Ovary (tissue), 9 donors: ENCODE measurements around the gene ABLIM1. TPM values are rescaled to one million over a fixed set of nuclear protein-coding genes. Genes with fewer than 3 reads are reported as not detected.

Source experiments
- DNase-seq, 5 donors: peaks; one replicate each; pipeline ENCODE4 v3.0.0-alpha.2; 2019 to 2020
- H3K27ac ChIP-seq, 2 donors: fragments of 200-600 bp; one replicate each; pipeline versions ENCODE4 v1.5.1 to v1.8.0; 2019 to 2022
- H3K27me3 ChIP-seq: fragments of 200-600 bp; one replicate; pipeline ENCODE4 v1.8.0; 2022
- H3K36me3 ChIP-seq: fragments of 200-600 bp; sonication (generic); one replicate; pipeline ENCODE4 v1.5.1; 2019
- H3K4me1 ChIP-seq: one replicate; pipeline ENCODE4 v1.8.1; 2013; ENCODE audit warnings: mild to moderate bottlenecking, moderate library complexity; ENCODE audit not compliant: insufficient read depth
- H3K4me3 ChIP-seq: fragments of 200-600 bp; sonication (generic); one replicate; pipeline ENCODE4 v1.5.1; 2017
- H3K9me3 ChIP-seq, 2 donors: fragments of 200-600 bp in 1 of 2; sonication (generic) in 1 of 2; one replicate each; pipeline versions ENCODE4 v1.5.1 to v1.8.1; 2013 to 2019; ENCODE audit warnings: mild to moderate bottlenecking in 1 of 2, moderate library complexity in 1 of 2
- CTCF ChIP-seq, 3 donors: fragments of 450-650 bp in 2 of 3; fragments of 200-600 bp in 1 of 3; IDR thresholded peaks; one replicate each; pipeline versions ENCODE4 v1.5.1 to v1.8.0; 2016 to 2022; ENCODE audit warnings: antibody characterized with exemption in 3 of 3, mild to moderate bottlenecking in 1 of 3
- EP300 ChIP-seq: sonication (generic); formaldehyde crosslinking; IDR thresholded peaks from one replicate; pipeline ENCODE4 v1.6.1; 2017; ENCODE audit warnings: antibody characterized with exemption
- POLR2A ChIP-seq: fragments of 450-650 bp; IDR thresholded peaks from one replicate; pipeline ENCODE4 v1.6.1; 2017; ENCODE audit warnings: antibody characterized with exemption, mild to moderate bottlenecking, moderate library complexity
- WGBS, 3 donors: extraction: QIAGEN DNeasy Blood & Tissue Kit in 1 of 3; methylation state at CpG; one replicate each; pipeline versions ENCODE4 v1.1.5 to v1.1.7; 2013 to 2017; 5-methylcytosine and 5-hydroxymethylcytosine counted together
- intact Hi-C, 4 donors: fragments of 100-400 bp; cut with DNase I; formaldehyde crosslinking; loops; one replicate each; pipeline versions ENCODE4 v1.11.0 to v1.15.1; 2022 to 2023
- polyA plus RNA-seq, 2 donors: library from polyadenylated mRNA; stranded (reverse); fragments of 200-250 nt in 1 of 2; fragments of 350-450 nt in 1 of 2; fragmentation: Illumina TruSeq in 1 of 2; extraction: RNeasy Lipid Tissue Mini Kit (QIAGEN cat#74804) in 1 of 2; gene quantifications; one replicate each; pipeline ENCODE4 v1.2.3, GENCODE V29; 2013 to 2014
- total RNA-seq, 7 donors: library from RNA; depleted of rRNA in 2 of 7; stranded (reverse); fragments of >200 nt in 2 of 7; fragmentation: NEBNext Ultra II Directional in 3 of 7; extraction: Animal tissue kit (Norgen Biotek cat#: 25700) in 3 of 7; gene quantifications; one replicate each; pipeline versions ENCODE4 v1.1.0 to v1.2.4, GENCODE V29; 2016 to 2023
- donor health status: DM: no; HTN: no; CAD: no; lungs with moderate emphysema.
- donor health status: DM: no; HTN: no; CAD: no.
- donor health status: Bipolar disorder and iron deficiency.
- donor health status: DM: yes; HTN: yes; CAD: no.
- donor health status: DM: no; HTN: no; CAD: no.
- donor health status: DM: yes; HTN: yes; CAD: no.

ABLIM1 gene
- total and polyA plus RNA-seq, 9 donors, result 155 to 505 (median 283) TPM

- intact Hi-C loops, result no loop called here
- 88 to 98% (median 91%) methylated on average over 2 of the region's 2 CpGs for WGBS, 3 donors
- TF ChIP-seq POLR2A (no peak), EP300 (no peak), CTCF (IDR thresholded peaks at IDR 0.05) (no peak)
- Histone ChIP-seq H3K36me3 (no peaks in the 10 kb centered on the region), H3K9me3 (no peaks in the 10 kb centered on the region), H3K27ac (no peak overlapping the region), H3K27me3 (no peaks in the 10 kb centered on the region), H3K4me1 (peaks cover 23% of the 10 kb centered on the region), H3K4me3 (no peak overlapping the region)
- DNase-seq, result no peak
Measured at GRCh38 chr10:114500643-114501042, 157.4 kb downstream of the ABLIM1 start.

- intact Hi-C loops, result no loop called here
- DNase-seq, result no peak
- no peaks in the 10 kb centered on the region for H3K36me3 ChIP-seq
- H3K27me3 ChIP-seq, result no peaks in the 10 kb centered on the region
- WGBS, 3 donors, result 87 to 88% (median 88%) methylated on average over 8 of the region's 8 CpGs
- H3K27ac ChIP-seq, result no peak overlapping the region
- TF ChIP-seq POLR2A, result no peak
- TF ChIP-seq EP300, result no peak
- no peak for TF ChIP-seq CTCF (IDR thresholded peaks at IDR 0.05)
- H3K4me1 ChIP-seq, result peaks cover 19% of the 10 kb centered on the region
- H3K4me3 ChIP-seq, result no peak overlapping the region
- H3K9me3 ChIP-seq, result no peaks in the 10 kb centered on the region
Measured at GRCh38 chr10:114499630-114500190, 158.4 kb downstream of the ABLIM1 start.

- no peak for DNase-seq
- peaks cover 19% of the 10 kb centered on the region for H3K4me1 ChIP-seq
- H3K27me3 ChIP-seq, result no peaks in the 10 kb centered on the region
- no peak for TF ChIP-seq CTCF (IDR thresholded peaks at IDR 0.05)
- TF ChIP-seq EP300, result no peak
- no peak for TF ChIP-seq POLR2A
- H3K27ac ChIP-seq, result no peak overlapping the region
- intact Hi-C loops, result no loop called here
- no peak overlapping the region for H3K4me3 ChIP-seq
- 59 to 89% (median 79%) methylated on average over 2 of the region's 2 CpGs for WGBS, 3 donors
- H3K9me3 ChIP-seq, result no peaks in the 10 kb centered on the region
- no peaks in the 10 kb centered on the region for H3K36me3 ChIP-seq
Measured at GRCh38 chr10:114499116-114499515, 159.0 kb downstream of the ABLIM1 start.

GRCh38 chr10:114498413-114499111 lies 159.5 kb downstream of the ABLIM1 start:
- DNase-seq, result no peak
- H3K4me1 ChIP-seq, result peaks cover 19% of the 10 kb centered on the region
- WGBS, 3 donors, result 86 to 96% (median 89%) methylated on average over 2 of the region's 2 CpGs
- no peaks in the 10 kb centered on the region for H3K27me3 ChIP-seq
- no peaks in the 10 kb centered on the region for H3K36me3 ChIP-seq
- H3K4me3 ChIP-seq, result no peak overlapping the region
- no peaks in the 10 kb centered on the region for H3K9me3 ChIP-seq
- TF ChIP-seq POLR2A, result no peak
- no peak for TF ChIP-seq CTCF (IDR thresholded peaks at IDR 0.05)
- no peak for TF ChIP-seq EP300
- intact Hi-C loops, result no loop called here
- no peak overlapping the region for H3K27ac ChIP-seq
